GM06990 (cell line): Measurements from ENCODE around the gene ABAT.

Experiments
- DNase-seq: peaks from one replicate; pipeline ENCODE4 v3.0.0-alpha.2; 2011; ENCODE audit not compliant: insufficient read length; ENCODE audit errors: extremely low read depth
- H3K27me3 ChIP-seq: replicated peaks from 2 replicates; pipeline ENCODE4 v1.6.0; 2011; ENCODE audit warnings: low read length; ENCODE audit not compliant: control insufficient read depth, insufficient read depth
- H3K36me3 ChIP-seq: 2 replicates; pipeline ENCODE4 v1.5.1; 2011; ENCODE audit warnings: low read length; ENCODE audit not compliant: control insufficient read depth, insufficient read depth
- H3K4me3 ChIP-seq: replicated peaks from 2 replicates; pipeline ENCODE4 v1.5.1; 2011; ENCODE audit warnings: low read depth, mild to moderate bottlenecking, control low read depth, low read length
- TF ChIP-seq, protein P1 (sequence below): IDR thresholded peaks from 2 replicates; pipeline ENCODE4 v1.5.1; 2011; ENCODE audit warnings: low read length, control low read depth, mild to moderate bottlenecking, inconsistent platforms; ENCODE audit not compliant: insufficient read depth, poor library complexity, severe bottlenecking

Gene ABAT

DNA sequence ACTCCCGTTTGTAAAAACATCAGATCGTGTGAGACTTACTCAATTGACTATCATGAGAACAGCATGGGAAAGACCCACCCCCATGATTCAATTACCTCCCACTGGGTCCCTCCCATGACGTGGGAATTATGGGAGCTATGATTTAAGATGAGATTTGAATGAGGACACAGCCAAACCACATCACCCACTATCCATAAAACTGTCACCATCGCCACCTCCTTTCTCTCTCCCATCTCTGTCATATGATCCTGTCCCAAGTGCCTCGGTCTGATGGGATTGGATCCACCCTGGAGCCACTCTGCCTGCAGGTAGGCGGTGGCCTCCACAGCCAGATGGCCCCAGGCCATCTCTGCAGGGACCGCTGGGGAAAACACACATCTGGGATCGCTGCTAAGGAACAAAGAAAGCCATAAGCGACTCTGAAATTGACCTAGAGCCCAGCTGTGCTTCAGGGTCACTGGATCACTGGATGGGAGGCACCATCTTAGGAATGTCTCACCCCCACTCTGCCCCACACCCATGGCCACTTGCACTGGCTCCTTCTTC is 61.8 kb downstream of the ABAT start:
- H3K27me3 ChIP-seq, result no peaks in the 10 kb centered on the region
- TF ChIP-seq, protein P1, sequence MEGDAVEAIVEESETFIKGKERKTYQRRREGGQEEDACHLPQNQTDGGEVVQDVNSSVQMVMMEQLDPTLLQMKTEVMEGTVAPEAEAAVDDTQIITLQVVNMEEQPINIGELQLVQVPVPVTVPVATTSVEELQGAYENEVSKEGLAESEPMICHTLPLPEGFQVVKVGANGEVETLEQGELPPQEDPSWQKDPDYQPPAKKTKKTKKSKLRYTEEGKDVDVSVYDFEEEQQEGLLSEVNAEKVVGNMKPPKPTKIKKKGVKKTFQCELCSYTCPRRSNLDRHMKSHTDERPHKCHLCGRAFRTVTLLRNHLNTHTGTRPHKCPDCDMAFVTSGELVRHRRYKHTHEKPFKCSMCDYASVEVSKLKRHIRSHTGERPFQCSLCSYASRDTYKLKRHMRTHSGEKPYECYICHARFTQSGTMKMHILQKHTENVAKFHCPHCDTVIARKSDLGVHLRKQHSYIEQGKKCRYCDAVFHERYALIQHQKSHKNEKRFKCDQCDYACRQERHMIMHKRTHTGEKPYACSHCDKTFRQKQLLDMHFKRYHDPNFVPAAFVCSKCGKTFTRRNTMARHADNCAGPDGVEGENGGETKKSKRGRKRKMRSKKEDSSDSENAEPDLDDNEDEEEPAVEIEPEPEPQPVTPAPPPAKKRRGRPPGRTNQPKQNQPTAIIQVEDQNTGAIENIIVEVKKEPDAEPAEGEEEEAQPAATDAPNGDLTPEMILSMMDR, result no peak
- H3K4me3 ChIP-seq, result no peak overlapping the region
- DNase-seq, result no peak
- H3K36me3 ChIP-seq, result no peaks in the 10 kb centered on the region

DNA sequence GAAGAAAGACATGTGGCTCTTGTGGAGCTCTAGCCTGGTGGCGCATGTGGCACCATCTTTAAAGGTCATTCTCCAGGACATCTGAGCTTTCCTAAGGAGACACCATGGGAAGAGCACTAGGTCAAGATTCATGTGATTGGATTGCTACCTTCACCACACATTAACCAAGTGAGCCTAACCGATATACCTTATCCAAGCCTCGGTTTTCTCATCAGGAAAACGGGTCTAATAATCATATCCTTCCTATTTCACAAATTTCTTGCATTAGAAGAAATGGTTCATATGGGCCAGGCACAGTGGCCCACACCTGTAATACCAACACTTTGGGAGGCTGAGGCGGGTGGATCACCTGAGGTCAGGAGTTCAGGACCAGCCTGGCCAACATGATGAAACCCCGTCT is 64.7 kb downstream of the ABAT start:
- Histone ChIP-seq H3K4me3 (no peak overlapping the region), H3K27me3 (no peaks in the 10 kb centered on the region)
- TF ChIP-seq, protein P1, result no peak

DNA sequence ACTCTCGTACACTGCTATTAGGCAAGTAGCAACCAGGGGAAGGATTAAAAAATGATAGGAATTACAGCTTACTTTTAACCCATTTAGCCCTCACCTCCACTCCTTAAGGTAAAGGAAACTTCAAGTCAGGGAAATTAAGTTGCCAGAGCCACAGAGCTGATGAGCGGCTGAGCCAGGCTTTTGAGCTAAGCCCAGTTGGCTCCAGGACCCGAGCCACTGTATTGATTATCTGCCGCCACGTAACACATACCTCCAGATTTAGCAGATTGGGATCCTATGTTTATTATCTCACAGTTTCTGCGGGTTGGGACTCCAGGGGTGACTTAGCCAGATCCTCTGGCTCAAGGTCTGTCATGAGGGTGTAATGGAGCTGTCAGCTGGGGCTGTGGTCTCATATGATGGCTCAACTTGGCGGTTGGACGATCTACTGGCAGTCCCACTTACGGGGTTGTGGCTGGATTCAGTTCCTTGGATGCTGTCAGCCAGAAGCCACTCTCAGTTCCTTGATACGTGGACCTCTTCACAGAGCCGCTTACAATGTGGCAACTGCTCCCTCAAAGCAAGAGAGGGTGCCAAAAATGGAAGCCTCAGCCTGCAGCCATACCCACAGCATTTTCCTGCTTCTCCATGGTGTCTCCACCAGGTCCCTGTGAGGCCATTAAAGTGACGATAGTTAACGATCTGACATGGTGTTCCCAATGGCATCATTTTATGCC is 65.7 kb downstream of the ABAT start:
- TF ChIP-seq, protein P1, result no peak
- Histone ChIP-seq H3K4me3 (no peak overlapping the region), H3K36me3 (no peaks in the 10 kb centered on the region), H3K27me3 (no peaks in the 10 kb centered on the region)
- no peak for DNase-seq

More for the DNA sequence above, 64.7 kb downstream of the ABAT start:
- H3K36me3 ChIP-seq, result no peaks in the 10 kb centered on the region
- no peak for DNase-seq

DNA sequence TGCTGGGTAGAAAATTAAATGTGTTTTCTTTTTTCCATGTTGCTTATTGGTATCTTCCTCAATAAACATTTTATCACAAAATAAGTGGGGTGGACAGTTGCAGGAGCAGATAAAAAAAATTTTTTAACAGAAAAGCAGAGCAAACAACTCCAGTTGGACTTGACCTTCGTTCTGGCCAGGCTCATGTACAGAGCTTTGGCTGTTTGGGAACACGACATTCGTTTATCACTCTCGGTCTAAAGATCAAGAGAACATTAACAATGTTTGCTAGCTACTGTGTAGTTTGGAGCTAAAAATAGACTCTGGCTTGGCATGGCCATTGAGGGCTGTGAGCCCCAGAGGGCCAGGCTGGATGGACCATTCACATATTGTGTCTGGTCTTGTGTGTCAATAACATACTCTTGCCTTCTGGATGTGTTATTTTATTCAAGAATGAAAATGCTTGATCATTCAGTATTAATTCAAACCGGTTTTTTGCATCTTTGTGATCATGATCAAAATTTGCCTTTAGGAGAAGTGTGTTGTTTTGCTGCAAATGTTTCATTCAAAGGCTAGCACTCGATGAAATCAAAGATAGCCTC is 66.4 kb downstream of the ABAT start:
- DNase-seq, result no peak
- Histone ChIP-seq H3K27me3 (no peaks in the 10 kb centered on the region), H3K36me3 (no peaks in the 10 kb centered on the region), H3K4me3 (no peak overlapping the region)
- TF ChIP-seq, protein P1, result no peak

DNA sequence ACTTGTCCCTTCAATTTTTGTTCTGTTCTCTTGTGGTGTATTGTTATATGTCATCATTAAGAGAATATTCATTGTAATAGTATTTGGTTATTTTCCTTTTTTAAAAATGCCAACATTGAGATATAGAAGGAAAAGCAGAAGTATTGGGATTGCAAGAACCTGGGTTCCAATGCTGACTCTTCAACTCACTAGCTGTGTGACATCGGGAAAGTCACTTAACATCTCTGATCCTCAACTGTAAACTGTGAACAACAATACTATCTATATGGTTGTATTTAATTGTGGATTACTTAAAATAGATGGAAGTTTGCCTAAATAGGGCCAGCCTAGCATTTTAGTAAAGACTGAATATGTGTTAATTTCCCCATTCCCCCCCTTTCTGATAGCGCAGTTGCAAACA is 67.2 kb downstream of the ABAT start:
- TF ChIP-seq, protein P1, result no peak
- no peak for DNase-seq
- H3K36me3 ChIP-seq, result no peaks in the 10 kb centered on the region

More for the DNA sequence above, 67.2 kb downstream of the ABAT start:
- H3K27me3 ChIP-seq, result no peaks in the 10 kb centered on the region
- no peak overlapping the region for H3K4me3 ChIP-seq
